ENCODE data around the gene KIF24. TPM values are rescaled to one million over a fixed set of nuclear protein-coding genes. Genes with fewer than 3 reads are reported as not detected.
A peak's percentile ranks its signal among the peaks of the same experiment; 100 is the strongest.
"Not testable (repeated sequence)": the region's sequence is repeated elsewhere in the genome, so short reads cannot be mapped to it uniquely, and the experiment has no call there.

Gene KIF24
- total RNA-seq, 1 donor from 2014 or later = 0.26 TPM

DNA sequence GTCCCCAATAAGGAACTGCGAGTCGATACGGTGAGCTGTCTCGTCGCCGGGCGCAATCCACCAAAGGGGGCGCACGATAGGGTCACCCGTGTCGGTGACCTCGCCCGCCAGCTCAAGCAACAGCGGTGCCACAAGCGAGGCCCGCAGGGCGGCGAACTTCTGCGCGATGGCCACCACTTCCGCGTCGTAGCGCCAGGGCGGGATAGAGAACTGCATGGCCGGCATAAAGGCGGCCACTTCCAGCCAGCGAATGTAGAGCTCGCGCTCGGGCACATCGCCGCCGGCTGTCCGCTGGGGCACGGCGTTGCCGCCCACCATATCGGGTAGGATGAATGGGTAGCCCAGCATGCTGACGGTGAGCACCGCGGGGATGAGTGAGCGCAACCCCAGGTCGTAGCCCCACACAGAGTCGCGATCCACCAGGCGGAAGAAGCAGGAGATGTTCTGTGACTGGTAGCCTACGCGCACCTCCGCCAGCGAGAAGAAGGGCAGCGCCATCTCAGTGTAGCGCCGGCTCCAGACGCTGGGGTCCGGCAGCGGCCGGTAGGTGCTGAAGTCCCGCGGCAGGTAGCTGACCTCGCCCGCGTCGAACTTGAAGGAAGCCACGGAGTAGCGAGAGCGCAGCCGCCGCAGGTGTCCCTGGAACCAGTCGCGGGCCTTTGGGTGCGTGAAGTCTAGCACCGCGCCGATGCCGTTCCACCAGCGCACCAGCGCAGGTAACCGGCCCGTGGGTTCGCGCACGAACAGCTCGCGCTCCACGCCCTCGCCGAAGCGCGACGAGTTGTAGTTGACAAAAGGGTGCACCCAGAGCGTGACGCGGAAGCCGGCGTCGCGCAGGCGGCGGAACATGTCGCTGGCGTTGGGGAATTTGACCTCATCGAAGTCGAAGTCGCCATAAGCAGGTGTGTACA is 42.2 kb upstream of the KIF24 start:
- Histone ChIP-seq H3K36me3 (ENCODE audit: control insufficient read depth, insufficient read depth, low read length) (peaks cover 23% of the 10 kb centered on the region), H3K4me3 (ENCODE audit: low read depth, low read length) (no peak overlapping the region), H3K27me3 (ENCODE audit: control insufficient read depth, insufficient read depth, low read length) (no peaks in the 10 kb centered on the region)
- FAIRE-seq (no peak), DNase-seq (ENCODE audit: low read depth) (no peak)
- TF ChIP-seq, protein P1, sequence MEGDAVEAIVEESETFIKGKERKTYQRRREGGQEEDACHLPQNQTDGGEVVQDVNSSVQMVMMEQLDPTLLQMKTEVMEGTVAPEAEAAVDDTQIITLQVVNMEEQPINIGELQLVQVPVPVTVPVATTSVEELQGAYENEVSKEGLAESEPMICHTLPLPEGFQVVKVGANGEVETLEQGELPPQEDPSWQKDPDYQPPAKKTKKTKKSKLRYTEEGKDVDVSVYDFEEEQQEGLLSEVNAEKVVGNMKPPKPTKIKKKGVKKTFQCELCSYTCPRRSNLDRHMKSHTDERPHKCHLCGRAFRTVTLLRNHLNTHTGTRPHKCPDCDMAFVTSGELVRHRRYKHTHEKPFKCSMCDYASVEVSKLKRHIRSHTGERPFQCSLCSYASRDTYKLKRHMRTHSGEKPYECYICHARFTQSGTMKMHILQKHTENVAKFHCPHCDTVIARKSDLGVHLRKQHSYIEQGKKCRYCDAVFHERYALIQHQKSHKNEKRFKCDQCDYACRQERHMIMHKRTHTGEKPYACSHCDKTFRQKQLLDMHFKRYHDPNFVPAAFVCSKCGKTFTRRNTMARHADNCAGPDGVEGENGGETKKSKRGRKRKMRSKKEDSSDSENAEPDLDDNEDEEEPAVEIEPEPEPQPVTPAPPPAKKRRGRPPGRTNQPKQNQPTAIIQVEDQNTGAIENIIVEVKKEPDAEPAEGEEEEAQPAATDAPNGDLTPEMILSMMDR (IDR thresholded peaks at IDR 0.05; ENCODE audit: insufficient read depth, low read length, severe bottlenecking) = no peak

DNA sequence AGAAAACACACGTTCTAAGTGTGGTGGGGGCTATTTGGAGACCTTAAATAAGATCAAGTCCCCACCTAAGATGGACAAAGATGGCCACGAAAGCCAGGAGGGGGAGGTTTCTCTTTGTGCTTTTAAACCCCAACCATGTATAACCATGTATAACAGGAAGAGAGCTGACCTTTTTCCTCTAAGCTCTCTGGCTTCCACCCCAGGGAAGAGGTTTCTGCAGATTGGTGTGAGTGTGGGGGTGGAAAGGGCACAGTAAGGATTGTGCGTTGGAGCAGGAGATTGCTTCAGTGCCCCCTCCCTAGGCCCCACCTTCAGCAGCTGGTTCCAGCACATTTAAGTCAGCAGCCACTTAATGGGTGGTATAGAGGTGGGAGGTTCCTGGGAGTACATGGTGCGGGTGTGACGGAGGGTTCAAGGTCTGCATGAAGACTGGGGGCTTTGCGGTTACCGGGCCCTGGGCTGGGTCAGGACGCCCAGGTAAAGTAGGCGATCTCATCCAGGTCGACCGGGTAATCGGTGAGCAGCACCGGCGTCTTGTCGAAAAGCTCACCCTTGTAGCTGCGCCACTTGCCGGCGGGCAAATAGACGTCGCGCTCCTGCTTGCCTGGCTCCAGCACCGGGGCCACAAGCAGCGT is 41.4 kb upstream of the KIF24 start:
- FAIRE-seq = no peak

DNA sequence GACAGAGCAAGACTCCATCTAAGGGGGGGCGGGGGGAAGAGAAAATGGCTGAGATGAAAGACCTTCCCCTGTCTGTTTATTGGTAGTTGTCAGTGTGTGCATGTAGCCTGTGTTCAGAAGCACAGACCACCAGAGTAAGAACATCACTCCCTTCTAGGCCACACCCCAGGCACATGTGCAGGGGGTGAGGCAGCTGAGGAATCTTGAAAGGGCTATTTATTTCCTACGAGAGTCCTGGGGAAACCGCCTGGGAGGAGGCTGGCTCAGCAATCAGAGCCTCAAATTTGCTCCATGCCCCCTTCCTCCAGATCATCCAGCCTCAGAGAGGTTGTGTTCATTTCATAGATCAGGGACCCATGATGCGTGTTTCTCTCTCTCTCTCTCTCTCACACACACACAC is 40.6 kb upstream of the KIF24 start:
- H3K36me3 ChIP-seq (ENCODE audit: control insufficient read depth, insufficient read depth, low read length) = peaks cover 23% of the 10 kb centered on the region
- no peak overlapping the region for H3K4me3 ChIP-seq (ENCODE audit: low read depth, low read length)
- H3K27me3 ChIP-seq (ENCODE audit: control insufficient read depth, insufficient read depth, low read length) = no peaks in the 10 kb centered on the region
- FAIRE-seq = no peak
- TF ChIP-seq, protein P1 (IDR thresholded peaks at IDR 0.05; ENCODE audit: insufficient read depth, low read length, severe bottlenecking) = no peak
- no peak for DNase-seq (ENCODE audit: low read depth)

More for the DNA sequence above, 41.4 kb upstream of the KIF24 start:
- Histone ChIP-seq H3K36me3 (ENCODE audit: control insufficient read depth, insufficient read depth, low read length) (peaks cover 23% of the 10 kb centered on the region), H3K4me3 (ENCODE audit: low read depth, low read length) (no peak overlapping the region), H3K27me3 (ENCODE audit: control insufficient read depth, insufficient read depth, low read length) (no peaks in the 10 kb centered on the region)
- TF ChIP-seq, protein P1 (IDR thresholded peaks at IDR 0.05; ENCODE audit: insufficient read depth, low read length, severe bottlenecking) = no peak
- no peak for DNase-seq (ENCODE audit: low read depth)

DNA sequence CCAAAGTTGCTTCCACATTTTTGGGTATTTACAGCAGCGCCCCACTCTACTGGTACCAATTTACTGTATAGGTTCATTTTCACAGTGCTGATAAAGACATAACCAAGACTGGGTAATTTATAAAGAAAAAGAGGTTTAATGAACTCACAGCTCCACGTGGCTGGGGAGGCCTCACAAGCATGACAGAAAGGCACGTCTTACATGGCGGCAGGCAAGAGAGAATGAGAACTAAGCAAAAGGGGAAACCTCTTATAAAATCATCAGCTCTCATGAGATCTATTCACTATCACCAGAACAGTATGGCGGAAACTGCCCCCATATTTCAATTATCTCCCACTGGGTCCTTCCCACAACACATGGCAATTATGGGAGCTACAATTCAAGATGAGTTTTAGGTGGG is 39.7 kb upstream of the KIF24 start:
- not testable (repeated sequence) for FAIRE-seq; DNase-seq (ENCODE audit: low read depth); H3K4me3 ChIP-seq (ENCODE audit: low read depth, low read length); H3K27me3 ChIP-seq (ENCODE audit: control insufficient read depth, insufficient read depth, low read length)
- H3K36me3 ChIP-seq (ENCODE audit: control insufficient read depth, insufficient read depth, low read length) = peaks cover 22% of the 10 kb centered on the region

DNA sequence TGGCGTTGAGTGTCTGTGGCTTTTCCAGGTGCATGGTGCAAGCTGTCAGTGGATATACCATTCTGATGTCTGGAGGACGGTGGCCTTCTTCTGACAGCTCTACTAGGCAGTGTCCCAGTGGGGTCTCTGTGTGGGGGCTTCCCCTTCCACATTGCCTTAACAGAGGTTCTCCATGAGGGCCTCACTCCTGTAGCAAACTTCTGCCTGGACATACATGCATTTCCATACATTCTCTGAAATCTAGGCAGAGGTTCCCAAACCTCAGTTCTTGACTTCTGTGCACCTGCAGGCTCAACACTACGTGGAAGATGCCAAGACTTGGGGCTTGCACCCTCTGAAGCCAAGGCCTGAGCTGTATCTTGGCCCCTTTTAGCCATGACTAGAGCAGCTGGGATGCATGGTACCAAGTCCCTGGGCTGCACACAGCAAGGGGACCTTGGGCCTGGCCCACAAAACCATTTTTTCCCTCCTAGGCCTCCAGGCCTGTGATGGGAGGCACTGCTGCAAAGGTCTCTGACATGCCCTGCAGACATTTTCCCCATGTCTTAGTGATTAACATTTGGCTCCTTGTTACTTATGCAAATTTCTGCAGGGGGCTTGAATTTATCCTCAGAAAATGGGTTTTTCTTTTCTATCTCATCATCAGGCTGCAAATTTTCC is 38.8 kb upstream of the KIF24 start:
- FAIRE-seq = peak; percentile 23
- H3K4me3 ChIP-seq (ENCODE audit: low read depth, low read length); DNase-seq (ENCODE audit: low read depth); H3K27me3 ChIP-seq (ENCODE audit: control insufficient read depth, insufficient read depth, low read length): not testable (repeated sequence)
- H3K36me3 ChIP-seq (ENCODE audit: control insufficient read depth, insufficient read depth, low read length) = peaks cover 19% of the 10 kb centered on the region

DNA sequence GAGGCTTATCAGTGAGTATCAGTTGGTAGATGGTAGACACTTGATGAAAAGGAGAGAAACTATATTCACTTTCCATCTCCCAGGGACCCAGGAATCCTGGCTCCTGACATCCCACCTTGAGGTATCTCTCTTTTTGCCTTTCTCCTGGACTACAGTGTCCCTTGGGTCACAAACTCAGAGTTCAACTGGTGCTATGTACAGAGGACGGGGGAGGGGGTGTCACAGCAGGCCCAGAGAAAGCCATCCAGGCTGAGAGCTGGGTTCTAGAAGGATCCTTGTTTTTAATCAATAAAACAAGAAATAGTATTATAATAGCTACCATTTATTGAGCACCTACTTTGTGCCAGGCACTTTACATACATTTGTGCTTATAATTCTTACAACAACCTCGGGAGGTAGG is 37.3 kb upstream of the KIF24 start:
- H3K36me3 ChIP-seq (ENCODE audit: control insufficient read depth, insufficient read depth, low read length) = peaks cover 9% of the 10 kb centered on the region
- DNase-seq (ENCODE audit: low read depth) (no peak), FAIRE-seq (no peak)
- no peak overlapping the region for H3K4me3 ChIP-seq (ENCODE audit: low read depth, low read length)
- TF ChIP-seq, protein P1 (IDR thresholded peaks at IDR 0.05; ENCODE audit: insufficient read depth, low read length, severe bottlenecking) = no peak
- no peaks in the 10 kb centered on the region for H3K27me3 ChIP-seq (ENCODE audit: control insufficient read depth, insufficient read depth, low read length)

All from bronchial epithelial cell (primary cell).